Fibroblast of the conjunctiva (primary cell): ENCODE data around the gene CIZ1.

Source experiments
- DNase-seq: peaks from one replicate; pipeline ENCODE4 v3.0.0-alpha.2; 2010; ENCODE audit warnings: low read depth

CIZ1 gene

DNA sequence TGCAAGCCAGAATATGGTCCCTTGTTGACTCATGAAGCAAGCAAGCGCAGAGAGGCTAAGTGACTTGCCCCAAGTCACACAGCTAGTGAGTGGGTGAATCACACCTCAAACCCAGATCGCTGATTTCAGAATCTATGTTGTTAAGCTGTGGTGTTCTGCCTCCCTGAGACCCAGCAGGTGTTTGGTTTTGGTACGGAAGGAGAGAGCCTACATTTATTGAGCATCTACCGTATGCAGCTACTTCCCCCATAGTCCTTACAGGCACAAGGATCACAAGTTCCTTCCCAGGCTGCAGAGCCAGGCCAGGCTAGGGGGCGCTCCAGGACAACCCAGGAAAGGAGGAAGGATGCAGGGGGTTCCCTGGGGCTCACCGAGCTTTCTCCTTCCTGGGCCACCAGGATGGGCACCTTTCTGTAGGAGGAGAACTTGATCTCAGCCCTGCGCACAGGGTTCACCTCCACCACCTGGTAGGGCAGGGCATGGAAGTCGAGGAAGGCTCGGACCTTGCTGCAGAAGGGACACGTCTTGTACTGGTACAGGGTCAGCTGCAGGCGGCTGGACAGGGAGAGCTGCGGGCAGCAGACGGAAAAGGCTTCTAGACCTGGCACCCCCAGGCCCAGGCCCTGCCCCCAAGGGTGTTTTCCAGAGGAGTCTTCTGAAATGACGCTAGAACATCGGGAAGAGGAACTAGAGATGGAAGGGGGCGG lies 66.3 kb downstream of the CIZ1 start:
- peak; percentile 33 for DNase-seq

DNA sequence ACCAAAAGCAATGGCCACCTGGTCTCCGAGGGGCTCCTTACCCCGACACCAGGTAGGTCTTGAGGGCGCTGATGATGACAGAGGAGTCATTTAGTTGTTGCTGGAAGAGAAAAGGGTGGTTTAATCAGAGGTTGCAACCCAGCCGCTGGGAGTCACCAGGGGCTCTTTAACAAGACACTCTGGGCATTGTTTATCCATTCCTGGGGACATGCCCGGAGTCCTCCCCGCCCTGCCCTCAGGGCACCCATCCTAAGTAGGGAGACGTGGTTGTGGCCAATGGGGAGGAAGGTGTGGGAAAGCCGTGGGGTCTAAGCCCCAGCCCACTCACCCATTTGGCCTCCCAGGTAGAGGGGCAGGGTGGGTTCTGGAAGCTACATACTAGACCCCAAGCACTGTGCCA lies 66.9 kb downstream of the CIZ1 start:
- no peak for DNase-seq

DNA sequence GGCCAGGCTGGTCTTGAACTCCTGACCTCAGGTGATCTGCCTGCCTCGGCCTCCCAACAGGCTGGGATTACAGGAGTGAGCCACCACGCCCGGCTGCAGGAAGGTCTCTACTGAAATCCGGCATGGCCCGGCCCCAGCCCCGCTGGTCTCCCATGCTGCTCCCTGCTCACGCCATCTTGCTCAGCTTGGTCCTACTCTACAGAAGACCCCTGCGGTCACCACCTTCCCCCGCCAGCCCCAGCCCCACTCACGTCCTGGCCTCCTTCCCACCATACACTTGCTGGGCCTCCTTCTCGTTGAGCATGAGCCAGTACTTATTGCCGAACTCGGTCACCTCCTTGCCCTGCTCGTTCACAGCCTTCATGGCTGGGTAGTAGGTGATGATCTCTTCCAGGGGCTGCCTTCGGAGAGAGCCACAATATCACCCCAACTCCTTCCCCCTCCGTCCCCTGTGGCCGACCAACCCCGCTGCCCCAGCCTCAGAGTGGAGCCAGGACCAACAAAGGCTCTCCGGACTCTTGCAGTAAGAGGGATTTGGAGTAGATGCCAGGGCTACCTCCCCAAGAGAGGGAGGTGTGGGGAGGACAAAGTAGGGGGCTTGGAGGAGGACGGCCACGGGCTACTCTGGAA lies 67.8 kb downstream of the CIZ1 start:
- no peak for DNase-seq

DNA sequence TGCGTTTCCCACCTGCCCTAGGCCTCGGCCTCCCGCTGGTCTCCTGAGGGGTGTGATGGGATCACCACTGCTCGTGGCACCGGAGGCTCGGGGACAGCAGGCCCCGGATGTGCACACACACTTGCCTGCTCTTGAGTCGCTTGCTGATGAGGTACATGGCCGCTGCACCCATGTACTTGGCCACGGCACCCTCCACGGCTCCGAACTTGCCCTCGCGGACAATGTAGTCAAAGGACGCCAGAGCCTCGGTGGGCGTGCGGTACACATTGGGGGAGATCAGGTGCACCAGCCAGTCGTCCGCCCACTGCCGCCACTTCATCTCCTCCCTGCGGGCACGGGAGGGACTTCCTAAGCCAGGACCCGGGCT lies 68.6 kb downstream of the CIZ1 start:
- DNase-seq = no peak

DNA sequence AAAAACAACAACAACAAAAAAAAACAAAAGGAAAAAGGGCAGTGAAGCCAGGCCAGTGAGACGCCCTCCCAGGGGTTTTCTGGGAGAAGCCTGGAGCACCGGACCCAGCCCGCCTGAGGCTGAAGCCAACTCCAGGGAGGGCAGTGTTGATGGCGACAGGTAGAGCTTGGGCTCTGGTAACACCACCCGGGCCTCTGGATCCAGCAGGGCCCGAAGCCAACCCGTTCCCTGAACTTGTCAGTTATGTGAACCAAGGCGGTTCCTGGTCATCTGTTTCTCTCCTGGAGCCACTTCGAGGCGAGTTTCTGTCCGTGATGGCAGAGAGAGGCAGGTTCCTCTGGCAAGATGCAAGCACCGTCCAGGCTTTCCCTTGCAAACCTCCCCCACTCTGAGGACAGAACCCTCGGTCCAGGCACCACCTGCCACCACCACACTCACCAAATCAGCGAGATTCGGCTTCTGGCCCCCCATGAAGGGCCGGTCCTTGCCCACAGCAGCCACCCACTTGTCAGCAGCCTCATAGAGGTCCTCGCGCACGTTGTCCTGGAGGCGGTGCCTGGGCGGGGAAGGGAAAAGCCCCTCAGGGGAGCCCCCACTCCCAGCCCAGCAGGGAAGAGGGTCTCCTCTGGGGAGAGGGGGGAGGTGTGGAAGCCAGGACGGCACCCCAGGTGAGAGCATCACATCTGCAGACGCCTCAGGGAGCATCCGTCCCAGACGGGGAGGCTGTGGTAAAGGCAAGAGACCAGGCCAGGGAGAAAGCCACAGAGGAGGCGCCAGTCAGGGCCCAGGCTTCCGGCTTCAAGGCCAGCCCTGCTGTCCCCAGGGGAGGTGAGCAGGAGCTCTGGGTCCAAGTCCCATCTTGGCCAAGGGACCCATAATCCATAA lies 69.2 kb downstream of the CIZ1 start:
- no peak for DNase-seq

DNA sequence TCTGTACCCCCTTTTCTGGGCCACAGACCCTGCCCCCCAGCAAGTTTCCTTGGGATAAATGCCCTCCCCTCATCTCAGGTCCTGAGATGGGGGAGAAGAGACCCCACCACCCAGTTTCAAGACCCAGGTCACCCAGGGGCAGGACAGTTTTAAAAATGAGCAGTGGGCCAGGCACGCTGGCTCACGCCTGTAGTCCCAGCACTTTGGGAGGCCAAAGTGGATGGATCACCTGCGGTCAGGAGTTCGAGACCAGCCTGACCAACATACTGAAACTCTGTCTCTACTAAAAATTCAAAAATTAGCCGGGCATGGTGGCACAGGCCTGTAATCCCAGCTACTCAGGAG lies 69.9 kb downstream of the CIZ1 start:
- no peak for DNase-seq

DNA sequence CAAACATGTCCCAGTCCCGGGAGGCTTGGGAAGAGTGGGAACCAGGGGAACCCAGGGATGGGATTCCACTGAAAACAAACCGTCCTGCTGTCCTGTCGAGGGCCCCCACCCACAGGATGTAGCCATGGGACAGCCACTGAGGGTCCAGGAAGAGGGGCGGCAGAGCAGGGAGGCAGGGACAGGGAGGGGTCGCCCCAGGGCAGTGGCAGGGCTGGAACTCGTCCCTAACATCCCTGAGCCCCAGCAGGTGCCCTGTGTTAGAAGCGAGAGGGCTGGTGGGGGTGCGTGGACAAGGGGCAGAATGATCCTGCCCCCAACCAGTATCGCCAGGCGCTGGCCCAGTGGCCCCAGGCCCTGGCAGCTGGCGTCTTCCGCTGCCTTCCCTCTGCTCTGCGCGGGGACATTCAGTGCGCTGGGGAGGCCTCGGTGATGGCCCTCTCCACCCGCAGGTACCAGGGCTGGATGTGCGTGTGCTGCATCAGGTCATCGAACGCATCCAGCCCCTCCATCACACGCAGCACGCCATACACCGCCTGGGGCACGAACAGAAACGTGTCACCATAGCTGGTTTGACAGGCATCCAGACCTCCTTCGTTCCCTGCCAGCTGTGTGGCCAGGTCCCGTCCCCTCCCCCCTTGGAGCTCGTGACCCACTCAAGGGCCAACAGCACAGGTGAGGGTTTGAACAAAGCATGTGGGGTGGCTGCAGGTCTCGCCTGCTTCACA lies 70.5 kb downstream of the CIZ1 start:
- no peak for DNase-seq

DNA sequence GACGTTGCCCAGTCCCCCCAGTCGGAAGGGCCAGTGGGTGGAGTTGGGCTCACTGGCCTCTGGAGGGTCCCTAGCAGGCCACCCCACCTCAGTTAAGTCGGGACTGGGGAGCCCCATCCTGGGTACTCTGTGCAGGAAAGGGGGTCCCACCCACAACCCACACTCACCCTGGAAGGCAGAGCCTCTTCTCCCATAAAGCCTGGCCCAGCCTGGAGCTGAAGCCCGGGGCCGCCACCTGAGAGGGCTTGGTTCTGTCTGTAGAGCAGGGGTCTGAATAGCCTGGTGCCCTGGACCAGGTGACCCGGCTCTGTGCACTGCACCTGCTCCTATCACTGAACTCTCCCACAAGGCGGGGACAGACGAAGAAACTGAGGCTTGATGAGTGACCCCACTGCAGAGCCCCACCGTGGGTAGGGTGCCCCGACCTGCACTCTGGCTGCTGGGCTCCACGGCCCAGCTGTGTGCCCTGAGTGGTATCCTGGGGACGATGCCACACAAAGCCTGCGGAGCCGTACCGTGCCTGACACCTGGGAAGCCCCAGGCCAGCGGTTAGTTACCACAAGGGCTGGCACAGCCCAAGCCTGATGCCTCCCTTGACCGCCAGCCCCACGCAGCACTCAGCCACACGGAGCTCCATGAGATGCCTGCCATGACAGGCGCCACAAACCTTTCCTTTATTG lies 71.2 kb downstream of the CIZ1 start:
- no peak for DNase-seq

DNA sequence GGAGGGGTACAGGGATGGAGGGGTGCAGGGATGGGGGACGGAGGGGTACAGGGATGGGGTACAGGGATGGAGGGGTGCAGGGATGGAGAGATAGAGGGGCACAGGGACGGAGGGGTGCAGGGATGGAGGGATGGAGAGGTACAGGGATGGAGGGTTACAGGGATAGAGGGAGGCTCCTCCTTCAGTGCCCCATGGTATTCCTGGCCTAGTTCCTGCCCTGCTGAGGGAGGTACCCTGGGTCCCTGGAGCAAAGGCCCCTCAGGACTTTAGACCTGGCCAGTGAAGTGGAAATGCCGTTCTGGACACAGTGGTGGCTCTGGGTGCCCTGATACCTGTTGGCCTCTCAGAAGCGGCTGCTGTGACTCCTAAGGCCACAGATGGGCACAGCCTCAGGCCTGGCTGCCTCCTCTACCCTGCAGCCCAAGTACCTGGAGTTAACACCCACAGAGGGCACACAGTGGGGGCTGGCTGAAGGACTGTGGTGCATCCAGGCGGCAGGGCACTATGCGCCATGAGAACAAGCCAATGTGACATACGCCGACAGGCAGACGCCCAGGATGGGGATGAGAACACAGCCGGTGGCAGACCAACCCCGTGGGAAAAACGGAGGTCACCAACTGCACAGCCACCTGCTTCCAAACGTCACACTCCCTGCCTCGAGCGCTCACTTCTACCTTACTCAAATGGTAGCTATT lies 72.3 kb downstream of the CIZ1 start:
- no peak for DNase-seq

DNA sequence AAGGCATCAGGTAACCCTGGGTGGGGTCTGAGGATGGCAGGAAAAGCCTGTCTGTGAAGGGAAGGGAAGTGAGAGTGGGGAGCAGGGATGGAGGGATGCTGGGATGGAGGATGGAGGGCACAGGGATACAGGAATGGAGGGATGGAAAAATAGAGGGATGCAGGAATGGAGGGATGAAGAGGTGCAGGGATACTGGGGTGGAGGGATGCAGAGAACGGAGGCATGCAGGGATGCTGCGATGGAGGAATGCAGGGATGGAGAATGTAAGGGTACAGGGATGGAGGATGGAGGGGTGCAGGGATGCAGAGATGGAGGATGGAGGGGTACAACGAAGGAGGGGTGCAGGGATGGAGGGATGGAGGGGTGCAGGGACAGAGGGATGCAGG lies 72.9 kb downstream of the CIZ1 start:
- no peak for DNase-seq

DNA sequence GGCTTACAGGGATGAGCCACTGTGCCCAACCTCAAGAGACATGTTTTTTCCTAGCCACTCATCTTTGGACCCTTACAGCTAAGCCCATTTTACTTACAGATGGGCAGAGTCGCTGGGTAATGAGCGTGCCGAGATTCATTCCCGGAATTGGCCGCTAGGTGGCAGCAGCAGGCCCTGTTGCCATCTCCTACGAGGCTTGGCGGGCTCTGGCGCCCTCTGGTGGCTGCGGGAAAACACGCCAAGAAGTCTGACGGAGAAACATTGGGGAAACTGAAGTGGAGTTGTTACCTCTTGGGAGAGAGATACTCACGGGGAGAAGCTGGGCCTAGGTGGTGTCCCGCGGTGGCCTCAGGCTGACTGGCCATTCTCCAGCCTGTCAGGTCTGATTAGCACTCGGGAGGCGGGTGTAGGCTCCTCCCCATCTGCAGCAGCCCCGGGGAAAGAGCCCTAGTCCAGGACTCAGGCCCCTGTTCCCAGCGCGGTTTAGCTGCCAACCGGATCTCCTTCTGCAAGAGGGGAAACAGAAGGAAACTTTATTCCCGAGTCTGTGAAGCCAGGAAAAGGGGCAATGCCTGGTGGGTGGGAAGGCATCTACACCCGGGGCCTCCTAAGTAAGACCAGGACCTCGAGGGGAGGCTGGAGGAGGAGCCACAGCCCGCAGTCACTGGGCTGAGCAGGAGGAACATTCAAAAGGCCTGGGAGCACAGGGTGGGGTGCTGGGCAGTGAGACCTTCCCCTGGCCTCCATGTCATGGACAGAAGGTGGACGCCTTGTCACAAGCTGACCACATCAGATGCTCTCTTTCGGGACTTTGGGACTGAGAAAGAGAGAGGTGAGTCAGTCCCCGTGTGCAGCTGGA lies 73.5 kb downstream of the CIZ1 start:
- DNase-seq = peak; percentile 81

DNA sequence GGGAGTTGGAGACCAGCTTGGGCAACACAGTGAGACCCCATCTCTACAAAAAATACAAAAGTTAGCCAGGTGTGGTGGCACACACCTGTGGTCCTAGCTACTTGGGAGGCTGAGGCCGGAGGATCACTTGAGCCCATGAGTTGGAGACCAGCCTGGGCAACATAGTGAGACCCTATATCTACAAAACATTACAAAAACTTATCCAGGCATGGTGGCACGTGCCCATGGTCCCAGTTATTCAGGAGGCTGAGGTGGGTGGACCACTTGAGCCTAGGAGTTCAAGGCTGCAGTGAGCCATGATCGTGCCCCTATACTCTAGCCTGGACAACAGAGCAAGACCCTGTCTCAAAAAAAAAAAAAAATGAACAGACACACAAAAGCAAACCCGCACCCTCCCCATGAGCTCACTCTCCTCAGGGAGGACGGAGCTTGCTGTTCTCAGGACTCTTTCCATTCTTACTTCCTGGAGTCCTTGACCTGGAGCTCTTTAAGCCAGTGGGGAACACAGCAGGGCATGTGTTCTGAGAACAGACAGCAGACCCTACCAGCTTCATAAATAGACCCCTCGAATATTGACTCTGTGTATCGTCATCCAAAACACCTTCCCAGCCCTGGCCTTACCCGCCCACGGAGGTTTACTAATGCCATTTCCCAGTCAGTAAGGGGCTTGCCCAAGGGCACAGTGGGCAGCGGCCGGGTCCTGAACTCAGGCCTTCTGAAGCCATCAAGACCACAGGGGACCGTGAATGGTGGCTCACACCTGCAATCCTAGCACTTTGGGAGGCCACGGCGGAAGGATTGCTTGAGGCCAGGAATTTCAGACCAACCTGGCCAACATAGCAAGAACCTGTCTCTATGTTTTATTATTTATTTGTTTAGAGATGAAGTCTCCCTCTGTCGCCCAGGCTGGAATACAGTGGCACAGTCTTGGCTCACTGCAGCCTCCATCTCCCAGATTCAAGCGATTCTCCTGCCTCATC lies 75.0 kb downstream of the CIZ1 start:
- DNase-seq = no peak
